Suprapubic skin (tissue), 4 donors: Measurements from ENCODE around the gene IWS1. TPM values are rescaled to one million over a fixed set of nuclear protein-coding genes. Genes with fewer than 3 reads are reported as not detected.
A peak's percentile ranks its signal among the peaks of the same experiment; 100 is the strongest.

Experiments
- DNase-seq, 2 donors: peaks; one replicate each; pipeline ENCODE4 v3.0.0-alpha.2; 2019; ENCODE audit warnings: low spot score in 2 of 2
- H3K27ac ChIP-seq: fragments of 200-600 bp; sonication (generic); one replicate; pipeline ENCODE4 v1.5.1; 2019
- H3K27me3 ChIP-seq: fragments of 200-600 bp; sonication (generic); one replicate; pipeline ENCODE4 v1.5.1; 2019
- H3K36me3 ChIP-seq: fragments of 200-600 bp; sonication (generic); one replicate; pipeline ENCODE4 v1.5.1; 2019
- H3K4me1 ChIP-seq: fragments of 200-600 bp; sonication (generic); one replicate; pipeline ENCODE4 v1.5.1; 2019
- H3K4me3 ChIP-seq: fragments of 200-600 bp; sonication (generic); one replicate; pipeline ENCODE4 v1.5.1; 2019; ENCODE audit warnings: mild to moderate bottlenecking
- H3K9me3 ChIP-seq: fragments of 200-600 bp; sonication (generic); one replicate; pipeline ENCODE4 v1.5.1; 2019
- EP300 ChIP-seq: sonication (generic); formaldehyde crosslinking; IDR thresholded peaks from one replicate; pipeline ENCODE4 v1.6.1; 2017; ENCODE audit warnings: antibody characterized with exemption
- POLR2A ChIP-seq, 2 donors: fragments of 450-650 bp; IDR thresholded peaks; one replicate each; pipeline ENCODE4 v1.6.1; 2017; ENCODE audit warnings: antibody characterized with exemption in 2 of 2, mild to moderate bottlenecking in 2 of 2, moderate library complexity in 2 of 2
- POLR2AphosphoS5 ChIP-seq, 3 donors: sonication (generic); formaldehyde crosslinking; IDR thresholded peaks; one replicate each; pipeline ENCODE4 v1.6.1; 2017; ENCODE audit warnings: antibody characterized with exemption in 3 of 3
- WGBS: methylation state at CpG from one replicate; pipeline ENCODE4 v1.1.5; 2018; 5-methylcytosine and 5-hydroxymethylcytosine counted together
- total RNA-seq, 4 donors: library from RNA; depleted of rRNA; stranded (reverse); fragments of >200 nt; gene quantifications; one replicate each; pipeline ENCODE4 v1.1.0, GENCODE V29; 2016
- TF ChIP-seq, protein P1 (sequence below), 2 donors: fragments of 200-600 bp in 1 of 2; fragments of 450-650 bp in 1 of 2; sonication (generic) in 1 of 2; IDR thresholded peaks; one replicate each; pipeline ENCODE4 v1.5.1; 2016 to 2019; ENCODE audit warnings: antibody characterized with exemption in 2 of 2, mild to moderate bottlenecking in 1 of 2, moderate library complexity in 1 of 2

The IWS1 gene
- total RNA-seq, 4 donors from 2014 or later: 23.2 to 51.4 (median 29.9) TPM

DNA sequence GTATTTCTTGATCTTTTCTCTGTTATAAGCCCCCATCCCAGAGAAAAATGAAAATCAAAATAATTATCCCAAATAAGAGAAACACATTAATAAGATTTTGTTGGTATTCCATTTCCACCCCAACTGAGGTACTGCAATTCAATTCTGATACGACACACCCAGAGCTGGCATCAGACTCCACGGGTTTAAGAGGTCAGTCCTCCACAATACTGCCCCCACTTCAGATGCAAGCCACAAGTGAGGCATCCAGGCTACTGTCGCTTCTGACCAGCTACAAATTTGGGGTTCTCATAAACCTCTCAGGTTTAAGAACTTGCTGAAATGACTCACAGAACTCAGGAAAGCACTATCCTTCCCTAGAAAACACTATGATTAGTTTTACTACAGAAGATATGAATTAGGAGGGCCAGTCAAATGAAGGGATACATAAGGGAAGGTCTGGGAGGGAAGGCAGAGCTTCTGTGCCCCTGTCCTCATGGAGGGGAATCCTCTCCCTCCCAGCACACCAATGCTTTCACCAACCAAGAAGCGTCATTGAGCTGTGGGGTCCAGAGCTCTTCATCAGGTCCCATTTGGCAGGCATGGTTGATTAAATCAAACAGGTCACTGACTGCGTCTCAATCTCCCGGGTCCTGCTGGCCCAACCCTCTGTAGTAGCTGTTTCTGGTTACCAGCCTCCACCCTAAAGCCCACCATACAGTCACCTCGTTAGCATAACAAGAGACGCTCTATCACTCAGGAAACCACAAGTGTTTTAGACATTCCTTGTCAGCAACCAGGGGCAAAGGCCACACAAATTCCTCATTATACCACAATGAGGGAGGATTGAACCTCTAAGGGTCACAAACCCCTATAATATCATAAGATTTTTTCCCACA is 46.2 kb downstream of the IWS1 start:
- H3K27ac ChIP-seq: no peak overlapping the region
- TF ChIP-seq POLR2AphosphoS5 (IDR thresholded peaks at IDR 0.05) (no peak), EP300 (no peak), POLR2A (IDR thresholded peaks at IDR 0.05) (no peak)
- TF ChIP-seq, protein P1, sequence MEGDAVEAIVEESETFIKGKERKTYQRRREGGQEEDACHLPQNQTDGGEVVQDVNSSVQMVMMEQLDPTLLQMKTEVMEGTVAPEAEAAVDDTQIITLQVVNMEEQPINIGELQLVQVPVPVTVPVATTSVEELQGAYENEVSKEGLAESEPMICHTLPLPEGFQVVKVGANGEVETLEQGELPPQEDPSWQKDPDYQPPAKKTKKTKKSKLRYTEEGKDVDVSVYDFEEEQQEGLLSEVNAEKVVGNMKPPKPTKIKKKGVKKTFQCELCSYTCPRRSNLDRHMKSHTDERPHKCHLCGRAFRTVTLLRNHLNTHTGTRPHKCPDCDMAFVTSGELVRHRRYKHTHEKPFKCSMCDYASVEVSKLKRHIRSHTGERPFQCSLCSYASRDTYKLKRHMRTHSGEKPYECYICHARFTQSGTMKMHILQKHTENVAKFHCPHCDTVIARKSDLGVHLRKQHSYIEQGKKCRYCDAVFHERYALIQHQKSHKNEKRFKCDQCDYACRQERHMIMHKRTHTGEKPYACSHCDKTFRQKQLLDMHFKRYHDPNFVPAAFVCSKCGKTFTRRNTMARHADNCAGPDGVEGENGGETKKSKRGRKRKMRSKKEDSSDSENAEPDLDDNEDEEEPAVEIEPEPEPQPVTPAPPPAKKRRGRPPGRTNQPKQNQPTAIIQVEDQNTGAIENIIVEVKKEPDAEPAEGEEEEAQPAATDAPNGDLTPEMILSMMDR (IDR thresholded peaks at IDR 0.05): no peak
- no peaks in the 10 kb centered on the region for H3K9me3 ChIP-seq
- 67% methylated on average over 8 of the region's 8 CpGs for WGBS
- H3K36me3 ChIP-seq: peaks cover 51% of the 10 kb centered on the region
- no peak overlapping the region for H3K4me3 ChIP-seq
- DNase-seq: no peak
- no peaks in the 10 kb centered on the region for H3K4me1 ChIP-seq
- no peaks in the 10 kb centered on the region for H3K27me3 ChIP-seq

DNA sequence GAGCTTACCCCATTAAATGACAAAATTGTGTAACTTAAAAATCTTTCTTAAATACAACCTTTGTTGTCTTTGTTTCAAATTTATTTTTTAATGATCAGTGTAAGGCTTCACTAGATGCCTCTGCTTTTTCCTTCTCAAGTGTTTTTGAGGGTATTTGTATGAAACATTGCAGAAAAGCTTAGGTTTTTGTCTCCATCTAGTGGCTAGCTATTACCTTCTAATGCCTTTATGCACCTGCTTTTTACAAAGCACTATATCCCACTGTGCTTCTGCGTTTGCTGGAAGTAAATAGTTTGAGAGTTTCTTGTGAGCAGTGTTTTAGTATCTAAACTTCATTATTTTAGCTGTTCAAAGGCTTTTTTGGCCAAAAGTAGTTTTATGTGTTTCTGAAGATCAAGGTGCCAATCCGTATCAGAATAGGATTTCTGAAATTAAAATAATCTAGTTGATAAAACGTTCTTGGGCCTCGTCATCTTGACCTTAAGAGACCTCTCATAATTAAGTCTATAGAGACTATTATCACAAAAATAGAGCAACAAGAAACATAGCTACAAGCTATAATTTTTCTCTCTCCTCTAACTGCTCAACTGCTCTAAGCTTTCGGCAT is 47.0 kb downstream of the IWS1 start:
- TF ChIP-seq, protein P1 (IDR thresholded peaks at IDR 0.05): peak; percentile 37 to 39
- no peak for TF ChIP-seq POLR2AphosphoS5 (IDR thresholded peaks at IDR 0.05)
- H3K9me3 ChIP-seq: no peaks in the 10 kb centered on the region
- 63% methylated on average over 5 of the region's 5 CpGs for WGBS
- H3K4me3 ChIP-seq: no peak overlapping the region
- H3K4me1 ChIP-seq: no peaks in the 10 kb centered on the region
- DNase-seq: no peak
- no peaks in the 10 kb centered on the region for H3K27me3 ChIP-seq
- no peak overlapping the region for H3K27ac ChIP-seq
- H3K36me3 ChIP-seq: peaks cover 43% of the 10 kb centered on the region

DNA sequence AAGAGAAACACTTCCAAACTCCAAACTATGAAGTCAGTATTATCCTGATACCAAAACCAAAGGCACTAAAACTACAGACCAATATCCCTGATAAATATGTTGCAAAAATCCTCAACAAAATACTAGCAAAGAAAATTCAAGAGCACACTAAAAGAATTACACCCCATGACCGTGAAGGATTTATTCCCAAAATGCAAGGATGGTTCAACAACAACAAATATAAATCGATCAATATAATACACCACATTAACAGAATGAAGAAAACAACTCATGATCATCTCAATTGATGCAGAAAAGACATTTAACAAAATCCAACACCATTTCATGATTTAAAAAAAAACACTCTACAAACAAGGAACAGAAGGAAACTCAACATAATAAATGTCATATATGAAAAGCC is 50.5 kb downstream of the IWS1 start:
- H3K9me3 ChIP-seq: no peaks in the 10 kb centered on the region
- WGBS: 98% methylated on average over 2 of the region's 2 CpGs
- TF ChIP-seq EP300 (no peak), POLR2A (IDR thresholded peaks at IDR 0.05) (no peak), POLR2AphosphoS5 (IDR thresholded peaks at IDR 0.05) (no peak)
- TF ChIP-seq, protein P1 (IDR thresholded peaks at IDR 0.05): no peak

DNA sequence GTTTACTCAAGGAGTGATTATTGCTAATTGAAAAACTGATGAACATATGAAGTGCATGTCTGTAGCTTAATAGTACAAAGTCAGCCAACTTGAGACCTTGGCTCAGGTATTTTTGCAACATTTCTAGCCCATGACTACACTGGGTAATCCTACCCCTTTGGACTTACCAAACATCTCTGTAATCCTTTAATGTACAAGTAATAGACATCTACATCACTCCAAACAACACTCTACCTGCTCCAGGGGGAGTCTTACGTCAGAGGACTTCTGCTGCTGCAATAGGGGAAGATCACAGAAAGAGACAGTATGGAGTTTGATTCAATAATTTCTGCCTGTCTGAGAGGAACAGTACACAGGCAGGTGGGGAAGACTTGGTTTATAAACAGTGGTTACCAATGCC is 54.0 kb downstream of the IWS1 start:
- Histone ChIP-seq H3K4me1 (no peaks in the 10 kb centered on the region), H3K9me3 (no peaks in the 10 kb centered on the region), H3K27ac (no peak overlapping the region), H3K27me3 (no peaks in the 10 kb centered on the region), H3K36me3 (no peaks in the 10 kb centered on the region), H3K4me3 (no peak overlapping the region)
- TF ChIP-seq, protein P1 (IDR thresholded peaks at IDR 0.05): no peak
- TF ChIP-seq EP300 (no peak), POLR2AphosphoS5 (IDR thresholded peaks at IDR 0.05) (no peak), POLR2A (IDR thresholded peaks at IDR 0.05) (no peak)
- no peak for DNase-seq
- WGBS: 100% methylated on average over 1 of the region's 1 CpG

More for the DNA sequence above, 50.5 kb downstream of the IWS1 start:
- Histone ChIP-seq H3K36me3 (peaks cover 9% of the 10 kb centered on the region), H3K27me3 (no peaks in the 10 kb centered on the region), H3K4me3 (no peak overlapping the region), H3K27ac (no peak overlapping the region), H3K4me1 (no peaks in the 10 kb centered on the region)
- DNase-seq: no peak

DNA sequence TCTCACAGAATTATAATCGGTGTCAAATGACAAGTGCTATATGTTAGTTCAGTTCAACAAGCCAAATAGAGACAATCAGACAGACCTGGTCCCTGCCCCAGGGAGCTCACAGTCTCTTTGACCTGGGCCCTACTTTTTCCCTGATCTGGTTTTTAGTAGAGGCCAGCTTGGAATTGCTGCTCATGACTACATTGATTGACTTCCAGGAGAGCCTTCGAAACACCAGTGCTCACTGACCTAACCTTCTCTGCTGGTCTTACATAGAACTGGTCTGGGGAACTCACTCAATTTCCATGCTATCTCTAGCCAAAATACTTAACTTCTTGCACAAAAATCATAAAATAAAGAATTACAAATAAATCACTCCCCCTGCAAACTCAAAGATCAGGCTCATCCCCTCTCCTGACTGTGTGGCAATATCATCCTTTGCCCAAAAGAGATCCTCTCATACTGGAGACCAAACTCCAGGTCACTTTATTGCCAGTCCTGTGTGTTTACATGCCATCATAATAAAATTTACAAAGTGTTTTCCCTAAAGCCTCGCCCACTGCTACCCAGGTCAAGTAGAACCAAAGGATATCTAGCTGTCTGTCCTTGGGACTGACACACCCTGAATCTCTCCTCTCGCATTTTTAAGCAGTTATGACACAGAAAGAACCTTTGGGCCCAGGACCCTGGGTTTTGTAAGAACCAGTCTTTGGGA is 54.9 kb downstream of the IWS1 start:
- Histone ChIP-seq H3K9me3 (no peaks in the 10 kb centered on the region), H3K27ac (no peak overlapping the region), H3K4me1 (no peaks in the 10 kb centered on the region), H3K4me3 (no peak overlapping the region), H3K27me3 (no peaks in the 10 kb centered on the region), H3K36me3 (no peaks in the 10 kb centered on the region)
- no peak for DNase-seq
- WGBS: 92% methylated on average over 4 of the region's 4 CpGs
- TF ChIP-seq EP300: no peak
- no peak for TF ChIP-seq POLR2AphosphoS5 (IDR thresholded peaks at IDR 0.05)
- TF ChIP-seq POLR2A (IDR thresholded peaks at IDR 0.05): no peak
- TF ChIP-seq, protein P1 (IDR thresholded peaks at IDR 0.05): no peak
